Activated CD4-positive, alpha-beta T cell treated with anti-CD3 and anti-CD28 coated beads, Interleukin-2, amount 10 ng/mL, durations not matched to agents 7 days and 5 days (primary cell): Measurements from ENCODE around the gene TBC1D19. TPM values are rescaled to one million over a fixed set of nuclear protein-coding genes. Genes with fewer than 3 reads are reported as not detected.

Experiments
- CTCF ChIA-PET: fragments of 350-600 bp; sonication (Branson Sonifier 250); formaldehyde crosslinking; loops from one replicate; lab custom pipeline; 2021; ENCODE audit warnings: antibody characterized with exemption; lab: Charles Lee
- POLR2A ChIA-PET: fragments of 350-600 bp; sonication (Branson Sonifier 250); formaldehyde crosslinking; loops from one replicate; lab custom pipeline; 2021; ENCODE audit warnings: antibody characterized with exemption; lab: Charles Lee
- DNase-seq: peaks from one replicate; pipeline ENCODE4 v3.0.0-alpha.2; 2020
- H3K27ac Mint-ChIP-seq: one replicate; pipeline ENCODE4 v1.8.0; 2021; ENCODE audit warnings: mild to moderate bottlenecking, moderate library complexity, mixed read lengths
- H3K27me3 Mint-ChIP-seq: one replicate; pipeline ENCODE4 v1.8.0; 2021; ENCODE audit warnings: mixed read lengths
- H3K36me3 Mint-ChIP-seq: one replicate; pipeline ENCODE4 v1.8.0; 2021; ENCODE audit warnings: low read depth, mixed read lengths
- H3K4me1 Mint-ChIP-seq: one replicate; pipeline ENCODE4 v1.8.0; 2021; ENCODE audit warnings: mixed read lengths
- H3K4me3 Mint-ChIP-seq: one replicate; pipeline ENCODE4 v1.8.0; 2021; ENCODE audit warnings: mild to moderate bottlenecking, moderate library complexity, mixed read lengths
- H3K9me3 Mint-ChIP-seq: one replicate; pipeline ENCODE4 v1.8.0; 2021; ENCODE audit warnings: mixed read lengths
- total RNA-seq, 2 experiments: library from RNA; stranded (reverse); gene quantifications; one replicate each; pipeline ENCODE4 v1.2.3, GENCODE V29; 2021

Gene TBC1D19
- total RNA-seq, 2 experiments from 2014 or later, result 4.4 to 5.2 TPM

DNA sequence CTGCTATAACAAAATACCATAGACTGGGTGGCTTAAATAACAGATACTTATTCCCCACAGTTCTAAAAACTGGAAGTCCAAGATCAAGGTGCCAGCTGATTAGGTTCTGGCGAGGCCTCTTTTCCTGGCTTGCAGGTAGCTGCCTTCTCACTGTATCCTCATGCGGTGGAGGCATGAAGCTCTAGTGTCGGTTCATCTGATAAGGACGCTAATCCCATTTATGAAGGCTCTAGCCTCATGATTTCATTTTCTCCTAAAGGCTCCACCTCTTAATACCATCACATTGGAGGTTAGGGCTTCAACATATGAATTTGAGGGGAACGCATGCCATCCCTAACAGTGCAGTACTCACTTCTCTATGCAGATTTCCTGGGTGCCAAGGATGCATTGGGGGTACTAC is 218.9 kb downstream of the TBC1D19 start:
- Mint-ChIP-seq H3K4me1 (peaks cover 5% of the 10 kb centered on the region), H3K4me3 (no peak overlapping the region), H3K27ac (no peak overlapping the region), H3K36me3 (no peaks in the 10 kb centered on the region), H3K9me3 (peaks cover 4% of the 10 kb centered on the region), H3K27me3 (peaks cover 3% of the 10 kb centered on the region)
- ChIA-PET CTCF (no interaction called here), POLR2A (no interaction called here)
- no peak for DNase-seq

DNA sequence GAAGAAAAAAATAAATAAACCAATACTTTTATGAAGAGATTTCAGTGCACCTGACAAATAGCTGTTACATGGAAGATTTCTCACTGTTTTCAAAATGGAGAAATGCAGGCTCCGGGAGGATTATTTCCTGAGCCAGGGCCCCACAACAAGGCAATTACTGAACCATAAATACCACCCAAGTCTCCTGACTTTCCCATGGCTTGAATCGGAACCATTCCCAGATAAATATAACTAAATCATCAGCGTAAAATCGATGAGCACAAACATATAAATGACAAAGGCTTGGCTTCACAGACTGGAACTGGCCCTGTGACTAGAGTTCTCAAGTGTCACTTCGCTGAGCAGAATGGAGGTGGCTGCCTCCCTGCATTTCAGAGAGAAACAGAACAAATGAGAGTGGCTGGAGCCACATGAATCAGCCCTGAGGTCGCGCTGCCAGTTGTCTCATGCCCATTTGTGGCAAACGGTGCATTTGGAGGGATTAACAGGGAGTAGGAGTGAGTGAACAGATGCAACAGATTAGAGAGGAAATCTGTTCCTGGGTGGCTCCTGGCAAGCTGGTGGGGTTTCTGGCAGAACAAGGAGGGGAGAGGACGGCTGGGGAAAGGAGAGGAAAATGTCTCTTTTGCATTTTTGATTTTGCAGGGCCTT is 219.5 kb downstream of the TBC1D19 start:
- Mint-ChIP-seq H3K4me1 (peaks cover 5% of the 10 kb centered on the region), H3K27ac (no peak overlapping the region), H3K9me3 (peaks cover 4% of the 10 kb centered on the region), H3K27me3 (peaks cover 3% of the 10 kb centered on the region), H3K4me3 (no peak overlapping the region), H3K36me3 (no peaks in the 10 kb centered on the region)
- CTCF ChIA-PET, result interaction anchor here (0.6 kb wide), 1 partner anchor 130 kb away, joined by 3 read pairs; no protein-coding TSS in a partner anchor
- DNase-seq, result no peak
- POLR2A ChIA-PET, result no interaction called here

DNA sequence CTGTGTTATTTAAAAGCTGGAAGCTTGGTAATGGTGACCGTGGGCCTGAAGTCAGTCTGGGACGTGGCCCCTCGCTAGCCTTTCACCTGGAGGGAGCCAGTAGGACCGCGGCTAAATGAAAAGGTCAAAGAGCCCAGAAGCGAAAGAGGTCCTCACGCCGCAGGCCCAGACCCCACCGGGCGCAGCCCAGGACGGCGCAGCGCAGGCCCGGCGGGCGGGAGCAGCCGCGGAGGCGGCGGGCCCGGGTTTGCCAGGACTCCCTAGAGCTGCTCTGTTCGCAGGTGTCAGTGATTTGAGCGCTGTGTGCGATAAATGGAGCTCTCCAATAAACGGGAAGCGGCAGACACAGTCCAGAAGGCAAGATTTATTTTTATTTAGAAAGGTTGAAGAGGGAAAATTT is 220.6 kb downstream of the TBC1D19 start:
- H3K27ac Mint-ChIP-seq, result no peak overlapping the region
- DNase-seq, result no peak
- H3K27me3 Mint-ChIP-seq, result no peaks in the 10 kb centered on the region
- no peaks in the 10 kb centered on the region for H3K36me3 Mint-ChIP-seq
- no peak overlapping the region for H3K4me3 Mint-ChIP-seq
- ChIA-PET CTCF (no interaction called here), POLR2A (no interaction called here)
- peaks cover 5% of the 10 kb centered on the region for H3K4me1 Mint-ChIP-seq
- H3K9me3 Mint-ChIP-seq, result no peaks in the 10 kb centered on the region

DNA sequence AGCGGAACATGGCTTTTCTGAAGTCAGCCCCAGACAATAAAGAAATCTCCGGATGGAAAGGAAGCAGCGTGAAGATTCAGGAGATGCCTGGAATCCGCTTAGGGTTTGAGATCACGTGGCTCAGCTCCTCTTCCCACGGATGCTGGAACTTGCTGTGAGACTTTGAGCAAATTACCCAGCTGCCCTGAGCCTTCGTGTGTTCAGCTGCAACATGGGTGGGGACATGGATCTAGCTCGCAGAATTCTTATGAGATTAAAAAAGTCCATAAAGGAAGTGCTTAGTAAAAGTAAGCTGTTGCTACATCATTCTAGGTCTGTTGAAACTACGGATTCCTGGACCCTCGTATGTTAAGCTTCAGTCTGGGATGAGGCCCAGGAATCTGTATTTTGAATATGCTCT is 221.0 kb downstream of the TBC1D19 start:
- no peaks in the 10 kb centered on the region for H3K9me3 Mint-ChIP-seq
- no peak overlapping the region for H3K27ac Mint-ChIP-seq
- no peak overlapping the region for H3K4me3 Mint-ChIP-seq
- H3K27me3 Mint-ChIP-seq, result no peaks in the 10 kb centered on the region
- CTCF ChIA-PET, result no interaction called here
- H3K4me1 Mint-ChIP-seq, result peaks cover 5% of the 10 kb centered on the region
- DNase-seq, result no peak
- POLR2A ChIA-PET, result no interaction called here
- no peaks in the 10 kb centered on the region for H3K36me3 Mint-ChIP-seq

Other genes with a start within 250 kb of the TBC1D19 start
- not detected for gene CCKAR, start 93.6 kb upstream of the TBC1D19 start, total RNA-seq